Activated CD4-positive, alpha-beta T cell treated with anti-CD3 and anti-CD28 coated beads, Interleukin-2, amount 50 U/mL, for 1 hour (primary cell): ENCODE data around the gene OR51Q1.

Experiments used
- DNase-seq: peaks from one replicate; pipeline ENCODE4 v3.0.0-alpha.2; 2020

OR51Q1 gene

GRCh38 chr11:5421811-5422210, at the start of gene OR51Q1:
Gene OR51Q1, plus strand, starts transcription at chr11:5422111. Its CDS starts 90 bp downstream, at chr11:5422201.
- DNase-seq: no peak

- no peak for DNase-seq
Measured at GRCh38 chr11:5380740-5381342, 41.1 kb upstream of the OR51Q1 start.

GRCh38 chr11:5383576-5383975, 38.3 kb upstream of the OR51Q1 start, which contains the start of gene OR51M1:
Gene OR51M1, plus strand, starts transcription at chr11:5383812. Its CDS starts 5,587 bp downstream, at chr11:5389399.
- DNase-seq: no peak

GRCh38 chr11:5384335-5384734, 37.6 kb upstream of the OR51Q1 start:
- DNase-seq: no peak

- DNase-seq: no peak
Measured at GRCh38 chr11:5390210-5390609, 31.7 kb upstream of the OR51Q1 start.

GRCh38 chr11:5394091-5394490, 27.8 kb upstream of the OR51Q1 start:
- no peak for DNase-seq

GRCh38 chr11:5398936-5399335, 23.0 kb upstream of the OR51Q1 start:
- no peak for DNase-seq

GRCh38 chr11:5405173-5405572, 16.7 kb upstream of the OR51Q1 start:
- DNase-seq: no peak

- DNase-seq: no peak
Measured at GRCh38 chr11:5420993-5421392, 918 bp upstream of the OR51Q1 start.

GRCh38 chr11:5423131-5423530, 1.2 kb downstream of the OR51Q1 start:
- no peak for DNase-seq

- DNase-seq: no peak
Measured at GRCh38 chr11:5441414-5441813, 19.5 kb downstream of the OR51Q1 start, which contains the start of gene OR51I1. Gene OR51I1, minus strand, starts transcription at chr11:5441514. Its CDS starts 0 bp downstream, at chr11:5441514.

GRCh38 chr11:5443835-5444393, 22.0 kb downstream of the OR51Q1 start:
- no peak for DNase-seq

GRCh38 chr11:5449023-5449422, 27.1 kb downstream of the OR51Q1 start, which contains the start of gene OR51I2:
Gene OR51I2, plus strand, starts transcription at chr11:5449323. Its CDS starts 4,166 bp downstream, at chr11:5453489.
- DNase-seq: no peak

GRCh38 chr11:5449432-5449831, 27.5 kb downstream of the OR51Q1 start:
- DNase-seq: no peak

GRCh38 chr11:5460983-5461621, 39.2 kb downstream of the OR51Q1 start:
- no peak for DNase-seq

GRCh38 chr11:5467527-5467926, 45.6 kb downstream of the OR51Q1 start:
- DNase-seq: no peak
